Stimulated activated CD8-positive, alpha-beta memory T cell treated with anti-CD3 and anti-CD28 coated beads, Interleukin-7, amount 100 ng/mL, for 4 hours (primary cell): ENCODE results near the gene TCP11L2.
A peak's percentile ranks its signal among the peaks of the same experiment; 100 is the strongest.
"Not testable (repeated sequence)": the region's sequence is repeated elsewhere in the genome, so short reads cannot be mapped to it uniquely, and the experiment has no call there.

Experiments
- DNase-seq, 2 donors: peaks; one replicate each; pipeline ENCODE4 v3.0.0-alpha.2; 2020; ENCODE audit warnings: low read depth in 2 of 2

The TCP11L2 gene

GRCh38 chr12:106284358-106285105, 18.0 kb upstream of the TCP11L2 start:
- DNase-seq, result no peak

GRCh38 chr12:106285982-106286381, 16.6 kb upstream of the TCP11L2 start:
- DNase-seq, result no peak

GRCh38 chr12:106286576-106287162, 15.9 kb upstream of the TCP11L2 start:
- DNase-seq, result not testable (repeated sequence)

GRCh38 chr12:106287364-106287763, 15.2 kb upstream of the TCP11L2 start:
- DNase-seq, result no peak

- DNase-seq, result no peak
These were observed 14.4 kb upstream of the TCP11L2 start for GRCh38 chr12:106288101-106288493.

GRCh38 chr12:106288494-106289195, 13.9 kb upstream of the TCP11L2 start:
- DNase-seq, result peak; percentile 11 to 26

GRCh38 chr12:106289196-106289681, 13.3 kb upstream of the TCP11L2 start:
- no peak for DNase-seq

- DNase-seq, result no peak
These were observed 11.9 kb upstream of the TCP11L2 start for GRCh38 chr12:106290666-106291065.

GRCh38 chr12:106291342-106291741, 11.2 kb upstream of the TCP11L2 start:
- no peak for DNase-seq

- DNase-seq, result no peak
These were observed 10.2 kb upstream of the TCP11L2 start for GRCh38 chr12:106292339-106292738.

GRCh38 chr12:106296179-106296877, 6.2 kb upstream of the TCP11L2 start:
- no peak for DNase-seq

- DNase-seq, result no peak
These were observed 5.5 kb upstream of the TCP11L2 start for GRCh38 chr12:106297075-106297474.

GRCh38 chr12:106297681-106298080, 4.9 kb upstream of the TCP11L2 start:
- DNase-seq, result no peak

- DNase-seq, result no peak
These were observed 3.2 kb upstream of the TCP11L2 start for GRCh38 chr12:106299202-106299774.

- no peak for DNase-seq
These were observed 1.8 kb upstream of the TCP11L2 start for GRCh38 chr12:106300761-106301160.

- DNase-seq, result no peak
These were observed 1.3 kb upstream of the TCP11L2 start for GRCh38 chr12:106301241-106301610.

GRCh38 chr12:106301611-106302321, 767 bp upstream of the TCP11L2 start:
- peak; percentile 47 to 49 for DNase-seq

GRCh38 chr12:106303202-106303820, 778 bp downstream of the TCP11L2 start:
- peak; percentile 52 to 58 for DNase-seq

GRCh38 chr12:106304001-106304421, 1.5 kb downstream of the TCP11L2 start:
- DNase-seq, result no peak

- DNase-seq, result no peak
These were observed 2.3 kb downstream of the TCP11L2 start for GRCh38 chr12:106304797-106305196.

- no peak for DNase-seq
These were observed 2.8 kb downstream of the TCP11L2 start for GRCh38 chr12:106305376-106305775.
